Heart right ventricle (tissue), 16 donors: ENCODE results near the gene PEX6. TPM values are rescaled to one million over a fixed set of nuclear protein-coding genes. Genes with fewer than 3 reads are reported as not detected.

Experiments
- ATAC-seq, 8 donors: fragments of 200-7000 bp; cut with Tn5 transposase; one replicate each; pipeline ENCODE4 v1.9.1; 2020; ENCODE audit warnings: mild to moderate bottlenecking in 8 of 8, moderate library complexity in 8 of 8, moderate number of reproducible peaks in 1 of 8
- DNase-seq, 2 donors: peaks; one replicate each; pipeline ENCODE4 v3.0.0-alpha.2; 2020
- H3K27ac ChIP-seq, 10 donors: fragments of 200-600 bp; sonication (generic) in 2 of 10; one replicate each; pipeline versions ENCODE4 v1.5.0 to v1.8.0; 2020 to 2022; ENCODE audit warnings: mild to moderate bottlenecking in 3 of 10
- H3K27me3 ChIP-seq, 7 donors: fragments of 200-600 bp; one replicate each; pipeline ENCODE4 v1.8.0; 2021 to 2022; ENCODE audit warnings: mild to moderate bottlenecking in 2 of 7
- H3K36me3 ChIP-seq, 9 donors: fragments of 200-600 bp; sonication (generic) in 1 of 9; one replicate each; pipeline versions ENCODE4 v1.5.0 to v1.8.0; 2020 to 2022; ENCODE audit warnings: mild to moderate bottlenecking in 2 of 9
- H3K4me1 ChIP-seq, 9 donors: fragments of 200-600 bp; sonication (generic) in 1 of 9; one replicate each; pipeline versions ENCODE4 v1.5.0 to v1.8.0; 2020 to 2022; ENCODE audit warnings: mild to moderate bottlenecking in 4 of 9
- H3K4me3 ChIP-seq, 10 donors: fragments of 200-600 bp; sonication (generic) in 2 of 10; one replicate each; pipeline versions ENCODE4 v1.5.0 to v1.8.0; 2020 to 2022; ENCODE audit warnings: mild to moderate bottlenecking in 7 of 10, moderate library complexity in 2 of 10
- H3K9me3 ChIP-seq, 11 donors: fragments of 200-600 bp in 10 of 11; sonication (generic) in 2 of 11; one replicate each; pipeline versions ENCODE4 v1.5.0 to v1.8.0; 2013 to 2022; ENCODE audit warnings: mild to moderate bottlenecking in 2 of 11, control low read depth in 1 of 11, moderate library complexity in 1 of 11
- WGBS, 2 donors: extraction: QIAGEN DNeasy Blood & Tissue Kit; methylation state at CpG; one replicate each; pipeline ENCODE4 v1.1.7; 2013; ENCODE audit warnings: inconsistent platforms in 1 of 2; 5-methylcytosine and 5-hydroxymethylcytosine counted together
- intact Hi-C, 10 donors: fragments of 100-400 bp; cut with DNase I; formaldehyde crosslinking; loops; one replicate each; pipeline versions ENCODE4 v1.11.1 to v1.14.2; 2022
- polyA plus RNA-seq, 2 donors: library from polyadenylated mRNA; stranded (reverse); fragments of 200-250 nt; gene quantifications; one replicate each; pipeline ENCODE4 v1.2.3, GENCODE V29; 2013
- total RNA-seq, 10 donors: library from RNA; stranded (reverse); fragmentation: NEBNext Ultra II Directional in 3 of 10; extraction: Animal tissue kit (Norgen Biotek cat#: 25700) in 3 of 10; gene quantifications; one replicate each; pipeline versions ENCODE4 v1.2.1 to v1.2.4, GENCODE V29; 2021 to 2023
- TF ChIP-seq, protein P1 (sequence below), 9 donors: fragments of 200-600 bp; sonication (generic) in 2 of 9; IDR thresholded peaks; one replicate each; pipeline versions ENCODE4 v1.5.0 to v1.8.0; 2021 to 2022; ENCODE audit warnings: antibody characterized with exemption in 9 of 9, mild to moderate bottlenecking in 5 of 9, moderate library complexity in 1 of 9
- donor health status: Arrhythmogenic right ventricular cardiomyopathy.
- donor health status: ischemic (EF 13 %, LVEDD 7.1; RV severe dilation, severe dysfunction).
- donor health status: healthy with polysubstance abuse.
- donor health status: DM: no; HTN: yes; CAD: no.
- donor health status: DM: no; HTN: no; CAD: no.
- donor health status: ischemic (EF 25% LVEDD 6.9; RV normal size, moderate dysfunction).
- donor health status: ischemic (EF 25% LVEDD 5.7; RV mildly dilated, moderate dysfunction).
- donor health status: healthy.
- donor health status: DM: yes; HTN: yes; CAD: no.
- donor health status: Ischemic cardiomyopathy.
- donor health status: ischemic (EF 35%, LVEDD 5.7; RV mildly dilated, moderate dysfunction).
- donor health status: nonischemic (EF 11% LVEDD 7.7; RV severe dilation, severe dysfunction).
- donor health status: DM: yes; HTN: yes; CAD: no.
- donor health status: PGD.
- donor health status: ischemic (EF 29% LVEDD 5.4; RV normal size, mild dysfunction).
- donor health status: nonischemic (EF 23%, LVEDD 6.1; RV moderate dilation, normal function).

PEX6 gene
- total and polyA plus RNA-seq, 12 donors, result 9.1 to 32.6 (median 16.6) TPM

GRCh38 chr6:42981836-42982235 lies 2.9 kb upstream of the PEX6 start:
- no peaks in the 10 kb centered on the region for H3K9me3 ChIP-seq
- ATAC-seq, result no peak
- no peak for DNase-seq
- no peak overlapping the region for H3K4me3 ChIP-seq
- WGBS, 2 donors, result 85 to 88% methylated on average over 5 of the region's 5 CpGs
- TF ChIP-seq, protein P1, sequence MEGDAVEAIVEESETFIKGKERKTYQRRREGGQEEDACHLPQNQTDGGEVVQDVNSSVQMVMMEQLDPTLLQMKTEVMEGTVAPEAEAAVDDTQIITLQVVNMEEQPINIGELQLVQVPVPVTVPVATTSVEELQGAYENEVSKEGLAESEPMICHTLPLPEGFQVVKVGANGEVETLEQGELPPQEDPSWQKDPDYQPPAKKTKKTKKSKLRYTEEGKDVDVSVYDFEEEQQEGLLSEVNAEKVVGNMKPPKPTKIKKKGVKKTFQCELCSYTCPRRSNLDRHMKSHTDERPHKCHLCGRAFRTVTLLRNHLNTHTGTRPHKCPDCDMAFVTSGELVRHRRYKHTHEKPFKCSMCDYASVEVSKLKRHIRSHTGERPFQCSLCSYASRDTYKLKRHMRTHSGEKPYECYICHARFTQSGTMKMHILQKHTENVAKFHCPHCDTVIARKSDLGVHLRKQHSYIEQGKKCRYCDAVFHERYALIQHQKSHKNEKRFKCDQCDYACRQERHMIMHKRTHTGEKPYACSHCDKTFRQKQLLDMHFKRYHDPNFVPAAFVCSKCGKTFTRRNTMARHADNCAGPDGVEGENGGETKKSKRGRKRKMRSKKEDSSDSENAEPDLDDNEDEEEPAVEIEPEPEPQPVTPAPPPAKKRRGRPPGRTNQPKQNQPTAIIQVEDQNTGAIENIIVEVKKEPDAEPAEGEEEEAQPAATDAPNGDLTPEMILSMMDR (IDR thresholded peaks at IDR 0.05), result no peak
- H3K36me3 ChIP-seq, result peaks cover 0 to 2% (median 0%) of the 10 kb centered on the region in 9 donors
- H3K27me3 ChIP-seq, result no peaks in the 10 kb centered on the region
- peaks cover 15 to 56% (median 47%) of the 10 kb centered on the region in 9 donors for H3K4me1 ChIP-seq
- no peak overlapping the region for H3K27ac ChIP-seq
- intact Hi-C loops, result no loop called here

DNA sequence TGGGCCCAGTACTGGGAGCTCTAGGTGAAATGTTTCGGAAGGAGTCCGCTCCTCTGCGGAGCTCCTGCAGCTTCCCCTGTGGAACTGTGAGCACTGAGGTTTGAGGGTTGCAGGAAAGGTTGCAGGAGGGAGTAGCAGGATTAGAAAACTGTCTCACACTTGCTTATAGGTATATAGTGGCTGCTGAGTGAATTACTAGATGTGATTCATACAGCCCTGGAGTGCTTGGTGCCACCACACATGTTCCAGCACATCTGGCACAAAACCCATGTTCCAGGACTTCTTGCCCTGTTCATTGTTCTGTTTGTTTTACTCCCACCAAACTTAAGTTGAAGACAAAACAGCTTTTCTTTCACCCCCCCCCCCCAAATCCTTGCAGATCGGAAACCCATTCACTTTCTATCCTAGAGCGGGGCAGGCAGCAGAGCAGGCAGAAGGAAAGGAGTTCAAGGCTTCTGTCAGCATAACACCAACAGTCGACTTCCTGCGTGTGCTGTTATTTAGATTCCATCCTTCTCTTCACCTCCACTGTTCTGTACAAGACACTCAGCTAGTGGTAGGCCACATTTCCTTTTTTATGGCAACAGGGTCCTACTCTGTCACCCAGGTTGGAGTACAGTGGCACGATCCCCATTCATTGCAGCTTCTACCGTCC lies 669 bp upstream of the PEX6 start:
- Histone ChIP-seq H3K4me1 (peaks cover 7 to 54% (median 27%) of the 10 kb centered on the region in 9 donors), H3K4me3 (peak overlapping the region; percentile 72 to 98 (median 90)), H3K9me3 (no peaks in the 10 kb centered on the region), H3K27ac (peak overlapping the region; percentile 81 to 97 (median 92)), H3K36me3 (peaks cover 0 to 8% (median 0%) of the 10 kb centered on the region in 9 donors), H3K27me3 (no peaks in the 10 kb centered on the region)
- TF ChIP-seq, protein P1 (IDR thresholded peaks at IDR 0.05), result no peak
- intact Hi-C loops, result loop anchor here in 3 of 10 donors (2.0 to 10.0 kb wide), 4 partner anchors 38 to 79 kb away; partner anchors contain the start of genes KLC4 (in 1 of the 3) and MRPL2 (in 1 of the 3)
- ATAC-seq, result peak in 5 of 8 donors; percentile 1 to 11 (median 5)
- no peak for DNase-seq
- 41 to 42% methylated on average over 9 of the region's 9 CpGs for WGBS, 2 donors

DNA sequence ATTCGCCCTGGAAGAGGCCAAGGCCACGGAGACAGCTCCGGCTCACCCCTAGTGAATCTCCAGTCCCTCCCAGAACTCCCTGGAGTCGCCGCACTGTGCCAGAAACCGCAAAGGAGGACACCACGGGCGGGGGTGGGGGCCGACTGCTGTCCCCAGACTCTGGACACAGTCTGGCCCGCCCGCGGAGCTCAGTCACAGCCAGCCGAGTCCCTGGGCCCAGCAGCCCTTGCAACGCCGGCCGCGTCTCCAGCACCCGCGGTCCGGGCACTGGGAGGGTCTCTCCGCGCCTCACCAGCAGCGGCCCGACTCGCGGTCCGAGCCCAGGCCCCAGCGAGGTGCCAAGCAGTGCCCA lies 518 bp downstream of the PEX6 start:
- Histone ChIP-seq H3K4me1 (peaks cover 3 to 49% (median 24%) of the 10 kb centered on the region in 9 donors), H3K9me3 (no peaks in the 10 kb centered on the region), H3K27me3 (no peaks in the 10 kb centered on the region), H3K36me3 (peaks cover 0 to 16% (median 0%) of the 10 kb centered on the region in 9 donors), H3K27ac (peak overlapping the region; percentile 81 to 97 (median 92)), H3K4me3 (peak overlapping the region; percentile 72 to 98 (median 90))
- ATAC-seq, result peak in 6 of 8 donors; percentile 11 to 51 (median 32)
- TF ChIP-seq, protein P1 (IDR thresholded peaks at IDR 0.05), result no peak
- 1% methylated on average over 28 of the region's 28 CpGs for WGBS, 2 donors
- intact Hi-C loops, result loop anchor here in 3 of 10 donors (2.0 to 10.0 kb wide), 4 partner anchors 39 to 80 kb away; partner anchors contain the start of genes KLC4 (in 1 of the 3) and MRPL2 (in 1 of the 3)
- DNase-seq, result peak in 1 of 2 donors; percentile 33

DNA sequence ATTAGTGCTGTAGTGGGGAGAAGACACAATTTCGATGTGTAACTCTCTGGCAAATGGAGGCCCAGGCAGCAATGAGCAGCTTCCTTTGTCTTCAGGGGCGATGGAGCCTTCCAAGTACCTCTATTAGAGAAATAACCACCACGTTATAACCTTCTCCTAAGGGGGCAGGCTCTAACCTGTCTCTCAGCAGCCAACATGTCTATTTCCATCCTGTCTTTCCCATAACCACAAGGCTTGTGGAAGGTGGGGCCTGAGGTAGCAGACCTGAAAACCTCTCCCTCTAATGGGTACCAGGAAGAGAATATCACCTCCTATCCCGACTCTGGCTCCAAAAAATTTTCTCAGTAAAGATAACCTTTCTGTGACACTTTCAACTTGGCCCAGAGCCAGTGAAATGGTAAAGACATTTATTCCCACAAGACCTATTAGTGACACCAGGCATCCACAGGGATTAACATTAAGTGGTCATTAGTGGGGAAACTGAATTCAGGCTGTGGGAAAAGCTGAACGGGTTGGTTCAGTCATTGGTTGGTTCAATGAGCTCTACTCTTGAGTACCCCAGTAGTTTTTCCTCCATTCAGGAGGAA lies 4.0 kb downstream of the PEX6 start:
- no peak for DNase-seq
- H3K27ac ChIP-seq, result no peak overlapping the region
- peaks cover 3 to 43% (median 27%) of the 10 kb centered on the region in 9 donors for H3K4me1 ChIP-seq
- H3K36me3 ChIP-seq, result peaks cover 0 to 30% (median 0%) of the 10 kb centered on the region in 9 donors
- TF ChIP-seq, protein P1 (IDR thresholded peaks at IDR 0.05), result no peak
- H3K9me3 ChIP-seq, result no peaks in the 10 kb centered on the region
- WGBS, 2 donors, result 78 to 82% methylated on average over 5 of the region's 5 CpGs
- H3K4me3 ChIP-seq, result no peak overlapping the region
- no peaks in the 10 kb centered on the region for H3K27me3 ChIP-seq
- intact Hi-C loops, result loop anchor here in 3 of 10 donors (5.0 to 10.0 kb wide), 3 partner anchors 42 to 70 kb away; no protein-coding TSS in a partner anchor
- ATAC-seq, result no peak
